ENCODE measurements around the gene ULK1.

DNA sequence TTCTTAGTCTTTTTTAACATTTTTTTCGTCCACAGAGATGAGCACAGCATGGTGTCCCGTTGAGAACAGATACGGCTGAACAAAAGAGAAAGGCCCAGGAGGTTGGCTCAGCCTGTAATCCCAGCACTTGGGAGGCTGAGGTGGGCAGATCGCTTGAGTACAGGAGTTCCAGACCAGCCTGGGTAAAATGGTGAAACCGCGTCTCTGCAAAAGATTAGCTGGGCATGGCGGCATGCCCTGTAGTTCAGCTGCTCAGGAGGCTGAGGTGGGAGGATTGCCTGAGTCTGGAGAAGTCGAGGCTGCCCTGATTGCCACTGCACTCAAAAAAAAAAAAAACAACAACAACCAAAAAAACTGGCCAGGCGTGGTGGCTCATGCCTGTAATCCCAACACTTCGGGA, 49.5 kb downstream of the ULK1 start:
- TF ChIP-seq, protein P1, sequence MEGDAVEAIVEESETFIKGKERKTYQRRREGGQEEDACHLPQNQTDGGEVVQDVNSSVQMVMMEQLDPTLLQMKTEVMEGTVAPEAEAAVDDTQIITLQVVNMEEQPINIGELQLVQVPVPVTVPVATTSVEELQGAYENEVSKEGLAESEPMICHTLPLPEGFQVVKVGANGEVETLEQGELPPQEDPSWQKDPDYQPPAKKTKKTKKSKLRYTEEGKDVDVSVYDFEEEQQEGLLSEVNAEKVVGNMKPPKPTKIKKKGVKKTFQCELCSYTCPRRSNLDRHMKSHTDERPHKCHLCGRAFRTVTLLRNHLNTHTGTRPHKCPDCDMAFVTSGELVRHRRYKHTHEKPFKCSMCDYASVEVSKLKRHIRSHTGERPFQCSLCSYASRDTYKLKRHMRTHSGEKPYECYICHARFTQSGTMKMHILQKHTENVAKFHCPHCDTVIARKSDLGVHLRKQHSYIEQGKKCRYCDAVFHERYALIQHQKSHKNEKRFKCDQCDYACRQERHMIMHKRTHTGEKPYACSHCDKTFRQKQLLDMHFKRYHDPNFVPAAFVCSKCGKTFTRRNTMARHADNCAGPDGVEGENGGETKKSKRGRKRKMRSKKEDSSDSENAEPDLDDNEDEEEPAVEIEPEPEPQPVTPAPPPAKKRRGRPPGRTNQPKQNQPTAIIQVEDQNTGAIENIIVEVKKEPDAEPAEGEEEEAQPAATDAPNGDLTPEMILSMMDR (IDR thresholded peaks at IDR 0.05): no peak
- no peak for TF ChIP-seq POLR2AphosphoS5 (IDR thresholded peaks at IDR 0.05; ENCODE audit: low read depth, low read length)

All from Panc1 (cell line).